ENCODE results near the gene DNAH14. TPM values are rescaled to one million over a fixed set of nuclear protein-coding genes. Genes with fewer than 3 reads are reported as not detected.

DNAH14 gene
- total and polyA plus RNA-seq, 10 of the 15 experiments (the other 5 are each of a cell fraction or from before 2014, with no cell fraction given), result 2.0 to 7.9 (median 4.8) TPM

GRCh38 chr1:225428068-225428880 is 498.8 kb downstream of the DNAH14 start (continued):
- TF ChIP-seq SKIL (IDR thresholded peaks at IDR 0.05; ENCODE audit: low read depth, poor library complexity, severe bottlenecking) (no peak), ETV6 (conservative IDR thresholded peaks at IDR 0.05 in 1 of 2, IDR thresholded peaks at IDR 0.05 in 1 of 2; ENCODE audit: borderline replicate concordance in 1 of 2, low read depth in 1 of 2) (no peak), ATF3 (IDR thresholded peaks at IDR 0.05; ENCODE audit: borderline replicate concordance, extremely low read depth, low read depth, low read length) (no peak), STAT3 (IDR thresholded peaks at IDR 0.05; ENCODE audit: low read depth, low read length) (no peak), POU2F2 (IDR thresholded peaks at IDR 0.05; ENCODE audit: borderline replicate concordance, low read depth, low read length) (0 out of 3 replicates have a peak, but pooled peaks have one; percentile 15), E4F1 (IDR thresholded peaks at IDR 0.05; ENCODE audit: borderline replicate concordance, partially characterized antibody) (no peak), POLR2A (IDR thresholded peaks at IDR 0.05; ENCODE audit: low read depth, low read length) (peak; percentile 93), TCF7 (IDR thresholded peaks at IDR 0.05; ENCODE audit: borderline replicate concordance) (no peak), CBX3 (IDR thresholded peaks at IDR 0.05; ENCODE audit: borderline replicate concordance, low read depth) (no peak), MAX (IDR thresholded peaks at IDR 0.05; ENCODE audit: low read depth, low read length) (0 out of 2 replicates have a peak, but pooled peaks have one; percentile 43), TCF12 (IDR thresholded peaks at IDR 0.05; ENCODE audit: low read depth, low read length) (no peak; the same call in 1 of the 2 replicates), SIX5 (IDR thresholded peaks at IDR 0.05; ENCODE audit: low read depth, low read length, severe bottlenecking) (no peak)

All from GM12878 (cell line).